ENCODE results near the gene ADAM19. TPM values are rescaled to one million over a fixed set of nuclear protein-coding genes. Genes with fewer than 3 reads are reported as not detected.

ADAM19 gene
- total and polyA plus RNA-seq, 7 experiments from 2014 or later, result 0.10 to 410 (median 0.86) TPM

GRCh38 chr5:157475432-157475831 lies 100.1 kb downstream of the ADAM19 start:
- ChIA-PET CTCF (interaction anchor here (0.8 kb wide), 1 partner anchor 36 kb away, joined by 5 read pairs; no protein-coding TSS in a partner anchor), POLR2A (no interaction called here)
- H3K36me3 ChIP-seq (ENCODE audit: control insufficient read depth in 2 of 3, insufficient read depth in 3 of 3, low read length in 3 of 3), result no peaks in the 10 kb centered on the region
- no peaks in the 10 kb centered on the region for H3K27me3 ChIP-seq (ENCODE audit: control insufficient read depth in 2 of 2, insufficient read depth in 2 of 2, low read length in 2 of 2)
- no peak overlapping the region for H3K27ac ChIP-seq (ENCODE audit: low read depth, low read length)
- Mint-ChIP-seq H3K4me1 (peaks cover 0 to 66% (median 0%) of the 10 kb centered on the region in 7 donors), H3K4me3 (no peak overlapping the region), H3K9me3 (peaks cover 0 to 4% (median 0%) of the 10 kb centered on the region in 11 donors), H3K27me3 (no peaks in the 10 kb centered on the region), H3K36me3 (peaks cover 0 to 64% (median 0%) of the 10 kb centered on the region in 5 donors), H3K27ac (no peak overlapping the region)
- intact Hi-C loops (cut with micrococcal nuclease), result loop anchor here (5.0 to 10.0 kb wide), 4 partner anchors 43 to 331 kb away; partner anchors contain the start of genes LSM11 (in 1 of the 2) and MED7 (in 1 of the 2)
- no peaks in the 10 kb centered on the region for H3K4me1 ChIP-seq (ENCODE audit: control insufficient read depth in 2 of 2, insufficient read depth in 2 of 2, low read length in 2 of 2)
- no peaks in the 10 kb centered on the region for H3K9me3 ChIP-seq (ENCODE audit: control insufficient read depth in 2 of 3, low read length in 3 of 3)
- H3K4me3 ChIP-seq (ENCODE audit: low read length), result no peak overlapping the region
- ATAC-seq (no peak), DNase-seq (no peak)

- Histone ChIP-seq H3K36me3 (ENCODE audit: control insufficient read depth in 2 of 3, insufficient read depth in 3 of 3, low read length in 3 of 3) (no peaks in the 10 kb centered on the region), H3K27me3 (ENCODE audit: control insufficient read depth in 2 of 2, insufficient read depth in 2 of 2, low read length in 2 of 2) (no peaks in the 10 kb centered on the region), H3K4me3 (ENCODE audit: low read length) (no peak overlapping the region), H3K9me3 (ENCODE audit: control insufficient read depth in 2 of 3, low read length in 3 of 3) (no peaks in the 10 kb centered on the region), H3K27ac (ENCODE audit: low read depth, low read length) (no peak overlapping the region), H3K4me1 (ENCODE audit: control insufficient read depth in 2 of 2, insufficient read depth in 2 of 2, low read length in 2 of 2) (no peaks in the 10 kb centered on the region)
- POLR2A ChIA-PET, result no interaction called here
- Mint-ChIP-seq H3K4me3 (no peak overlapping the region), H3K9me3 (peaks cover 0 to 4% (median 0%) of the 10 kb centered on the region in 11 donors), H3K27me3 (no peaks in the 10 kb centered on the region), H3K27ac (peak overlapping the region in 1 of 9 donors; percentile 64), H3K4me1 (peaks cover 0 to 51% (median 0%) of the 10 kb centered on the region in 7 donors), H3K36me3 (peaks cover 0 to 55% (median 0%) of the 10 kb centered on the region in 5 donors)
- intact Hi-C loops (cut with micrococcal nuclease), result loop anchor here in 1 of 2 donors (10.0 kb wide), 1 partner anchor 329 kb away; the partner anchor contains the start of gene MED7
- CTCF ChIA-PET, result no interaction called here
- ATAC-seq (peak; percentile 30), DNase-seq (no peak)
Observed at GRCh38 chr5:157473383-157474320, 101.9 kb downstream of the ADAM19 start.

GRCh38 chr5:157471709-157472108 lies 103.9 kb downstream of the ADAM19 start:
- intact Hi-C loops (cut with micrococcal nuclease), result loop anchor here in 1 of 2 donors (2.0 to 10.0 kb wide), 2 partner anchors 39 to 327 kb away; partner anchors contain the start of gene MED7
- H3K9me3 ChIP-seq (ENCODE audit: control insufficient read depth in 2 of 3, low read length in 3 of 3), result no peaks in the 10 kb centered on the region
- no peaks in the 10 kb centered on the region for H3K27me3 ChIP-seq (ENCODE audit: control insufficient read depth in 2 of 2, insufficient read depth in 2 of 2, low read length in 2 of 2)
- no peak overlapping the region for H3K4me3 Mint-ChIP-seq
- CTCF ChIA-PET, result interaction anchor here (0.7 kb wide), 1 partner anchor 139 kb away, joined by 3 read pairs; no protein-coding TSS in a partner anchor
- POLR2A ChIA-PET, result no interaction called here
- H3K9me3 Mint-ChIP-seq, result peaks cover 0 to 4% (median 0%) of the 10 kb centered on the region in 11 donors
- H3K4me1 ChIP-seq (ENCODE audit: control insufficient read depth in 2 of 2, insufficient read depth in 2 of 2, low read length in 2 of 2), result no peaks in the 10 kb centered on the region
- peaks cover 0 to 37% (median 0%) of the 10 kb centered on the region in 5 donors for H3K36me3 Mint-ChIP-seq
- H3K27ac Mint-ChIP-seq, result no peak overlapping the region
- no peaks in the 10 kb centered on the region for H3K36me3 ChIP-seq (ENCODE audit: control insufficient read depth in 2 of 3, insufficient read depth in 3 of 3, low read length in 3 of 3)
- ATAC-seq (peak; percentile 57), DNase-seq (no peak)
- no peak overlapping the region for H3K4me3 ChIP-seq (ENCODE audit: low read length)
- H3K27me3 Mint-ChIP-seq, result no peaks in the 10 kb centered on the region
- H3K27ac ChIP-seq (ENCODE audit: low read depth, low read length), result no peak overlapping the region
- H3K4me1 Mint-ChIP-seq, result peaks cover 0 to 31% (median 0%) of the 10 kb centered on the region in 7 donors

GRCh38 chr5:157470631-157471030 lies 104.9 kb downstream of the ADAM19 start:
- POLR2A ChIA-PET, result no interaction called here
- intact Hi-C loops (cut with micrococcal nuclease), result loop anchor here in 1 of 2 donors (2.0 to 10.0 kb wide), 2 partner anchors 38 to 326 kb away; partner anchors contain the start of gene MED7

GRCh38 chr5:157469687-157470086 lies 105.9 kb downstream of the ADAM19 start:
- Mint-ChIP-seq H3K4me3 (no peak overlapping the region), H3K27me3 (peaks cover 0 to 9% (median 0%) of the 10 kb centered on the region in 5 donors), H3K36me3 (peaks cover 0 to 34% (median 0%) of the 10 kb centered on the region in 5 donors), H3K27ac (peak overlapping the region in 1 of 9 donors; percentile 16), H3K9me3 (peaks cover 0 to 4% (median 0%) of the 10 kb centered on the region in 11 donors), H3K4me1 (peaks cover 0 to 33% (median 0%) of the 10 kb centered on the region in 7 donors)
- ATAC-seq (no peak), DNase-seq (no peak)
- no peaks in the 10 kb centered on the region for H3K4me1 ChIP-seq (ENCODE audit: control insufficient read depth in 2 of 2, insufficient read depth in 2 of 2, low read length in 2 of 2)
- ChIA-PET CTCF (interaction anchor here (1.0 kb wide), 1 partner anchor 9 kb away, joined by 3 read pairs; no protein-coding TSS in a partner anchor), POLR2A (no interaction called here)
- no peaks in the 10 kb centered on the region for H3K9me3 ChIP-seq (ENCODE audit: control insufficient read depth in 2 of 3, low read length in 3 of 3)
- no peaks in the 10 kb centered on the region for H3K36me3 ChIP-seq (ENCODE audit: control insufficient read depth in 2 of 3, insufficient read depth in 3 of 3, low read length in 3 of 3)
- no peak overlapping the region for H3K27ac ChIP-seq (ENCODE audit: low read depth, low read length)
- H3K4me3 ChIP-seq (ENCODE audit: low read length), result no peak overlapping the region
- H3K27me3 ChIP-seq (ENCODE audit: control insufficient read depth in 2 of 2, insufficient read depth in 2 of 2, low read length in 2 of 2), result no peaks in the 10 kb centered on the region
- intact Hi-C loops (cut with micrococcal nuclease), result loop anchor here in 1 of 2 donors (2.0 to 10.0 kb wide), 2 partner anchors 37 to 325 kb away; partner anchors contain the start of gene MED7

More at GRCh38 chr5:157470631-157471030, 104.9 kb downstream of the ADAM19 start:
- Histone ChIP-seq H3K27me3 (ENCODE audit: control insufficient read depth in 2 of 2, insufficient read depth in 2 of 2, low read length in 2 of 2) (no peaks in the 10 kb centered on the region), H3K36me3 (ENCODE audit: control insufficient read depth in 2 of 3, insufficient read depth in 3 of 3, low read length in 3 of 3) (no peaks in the 10 kb centered on the region), H3K4me3 (ENCODE audit: low read length) (no peak overlapping the region), H3K27ac (ENCODE audit: low read depth, low read length) (no peak overlapping the region), H3K4me1 (ENCODE audit: control insufficient read depth in 2 of 2, insufficient read depth in 2 of 2, low read length in 2 of 2) (no peaks in the 10 kb centered on the region), H3K9me3 (ENCODE audit: control insufficient read depth in 2 of 3, low read length in 3 of 3) (no peaks in the 10 kb centered on the region)
- DNase-seq (no peak), ATAC-seq (no peak)
- Mint-ChIP-seq H3K9me3 (peaks cover 0 to 4% (median 0%) of the 10 kb centered on the region in 11 donors), H3K27me3 (peaks cover 0 to 5% (median 0%) of the 10 kb centered on the region in 5 donors), H3K27ac (peak overlapping the region in 1 of 9 donors; percentile 43), H3K4me1 (peaks cover 0 to 34% (median 0%) of the 10 kb centered on the region in 7 donors), H3K36me3 (peaks cover 0 to 41% (median 0%) of the 10 kb centered on the region in 5 donors), H3K4me3 (no peak overlapping the region)
- CTCF ChIA-PET, result no interaction called here

GRCh38 chr5:157469073-157469472 lies 106.5 kb downstream of the ADAM19 start:
- no peaks in the 10 kb centered on the region for H3K36me3 ChIP-seq (ENCODE audit: control insufficient read depth in 2 of 3, insufficient read depth in 3 of 3, low read length in 3 of 3)
- H3K4me3 Mint-ChIP-seq, result no peak overlapping the region
- no peak for DNase-seq
- peaks cover 0 to 4% (median 0%) of the 10 kb centered on the region in 11 donors for H3K9me3 Mint-ChIP-seq
- no peaks in the 10 kb centered on the region for H3K27me3 ChIP-seq (ENCODE audit: control insufficient read depth in 2 of 2, insufficient read depth in 2 of 2, low read length in 2 of 2)
- no peak overlapping the region for H3K27ac Mint-ChIP-seq
- intact Hi-C loops (cut with micrococcal nuclease), result no loop called here
- peaks cover 0 to 9% (median 0%) of the 10 kb centered on the region in 5 donors for H3K27me3 Mint-ChIP-seq
- H3K4me1 ChIP-seq (ENCODE audit: control insufficient read depth in 2 of 2, insufficient read depth in 2 of 2, low read length in 2 of 2), result no peaks in the 10 kb centered on the region
- no peak overlapping the region for H3K4me3 ChIP-seq (ENCODE audit: low read length)
- H3K27ac ChIP-seq (ENCODE audit: low read depth, low read length), result no peak overlapping the region
- POLR2A ChIA-PET, result no interaction called here
- H3K9me3 ChIP-seq (ENCODE audit: control insufficient read depth in 2 of 3, low read length in 3 of 3), result no peaks in the 10 kb centered on the region
- H3K36me3 Mint-ChIP-seq, result peaks cover 0 to 35% (median 0%) of the 10 kb centered on the region in 5 donors
- no peak for ATAC-seq
- H3K4me1 Mint-ChIP-seq, result peaks cover 0 to 37% (median 0%) of the 10 kb centered on the region in 7 donors
- CTCF ChIA-PET, result no interaction called here
